Muscle of leg (tissue), 11 donors: ENCODE results near the gene ANKS1A. TPM values are rescaled to one million over a fixed set of nuclear protein-coding genes. Genes with fewer than 3 reads are reported as not detected.

Source experiments
- DNase-seq: peaks from one replicate; pipeline ENCODE4 v3.0.0; 2013
- H3K27ac ChIP-seq: one replicate; pipeline ENCODE4 v1.5.1; 2013; ENCODE audit warnings: mild to moderate bottlenecking, low read length, control low read depth
- H3K27me3 ChIP-seq: one replicate; pipeline ENCODE4 v1.6.1; 2013; ENCODE audit warnings: low read length; ENCODE audit not compliant: control insufficient read depth, insufficient read depth
- H3K36me3 ChIP-seq: one replicate; pipeline ENCODE4 v1.6.1; 2013; ENCODE audit warnings: low read length; ENCODE audit not compliant: control insufficient read depth, insufficient read depth
- H3K4me1 ChIP-seq: one replicate; pipeline ENCODE4 v1.6.1; 2013; ENCODE audit warnings: low read length; ENCODE audit not compliant: control insufficient read depth, insufficient read depth
- H3K4me3 ChIP-seq: one replicate; pipeline ENCODE4 v1.5.1; 2013; ENCODE audit warnings: low read length, control low read depth
- H3K9me3 ChIP-seq: replicated peaks from 2 replicates; pipeline ENCODE4 v1.6.1; 2013; ENCODE audit warnings: low read depth, low read length; ENCODE audit not compliant: control insufficient read depth
- WGBS: methylation state at CpG from one replicate; pipeline ENCODE4 v1.1.5; 2013; ENCODE audit warnings: missing lambda C conversion rate; ENCODE audit not compliant: insufficient coverage; 5-methylcytosine and 5-hydroxymethylcytosine counted together
- polyA plus RNA-seq, 8 donors: library from polyadenylated mRNA; unstranded; fragments of 120-200 nt; gene quantifications; one replicate each; pipeline versions ENCODE4 v1.2.1 to v1.2.3, GENCODE V29; 2013; ENCODE audit warnings: inconsistent platforms in 1 of 8, low replicate concordance in 1 of 8; ENCODE audit not compliant: insufficient read length in 8 of 8, insufficient read depth in 1 of 8
- total RNA-seq: library from RNA; stranded (reverse); fragments of 120-200 nt; gene quantifications from one replicate; pipeline ENCODE4 v1.2.4, GENCODE V29; 2013

The ANKS1A gene
- total and polyA plus RNA-seq, 9 donors: 22.7 to 56.0 (median 39.8) TPM

GRCh38 chr6:34970488-34970887, 81.4 kb downstream of the ANKS1A start:
- WGBS: 100% methylated on average over 1 of the region's 3 CpGs
- Histone ChIP-seq H3K27ac (no peak overlapping the region), H3K9me3 (peaks cover 3% of the 10 kb centered on the region), H3K36me3 (peaks cover 9% of the 10 kb centered on the region), H3K27me3 (no peaks in the 10 kb centered on the region), H3K4me3 (no peak overlapping the region), H3K4me1 (no peaks in the 10 kb centered on the region)
- no peak for DNase-seq

DNA sequence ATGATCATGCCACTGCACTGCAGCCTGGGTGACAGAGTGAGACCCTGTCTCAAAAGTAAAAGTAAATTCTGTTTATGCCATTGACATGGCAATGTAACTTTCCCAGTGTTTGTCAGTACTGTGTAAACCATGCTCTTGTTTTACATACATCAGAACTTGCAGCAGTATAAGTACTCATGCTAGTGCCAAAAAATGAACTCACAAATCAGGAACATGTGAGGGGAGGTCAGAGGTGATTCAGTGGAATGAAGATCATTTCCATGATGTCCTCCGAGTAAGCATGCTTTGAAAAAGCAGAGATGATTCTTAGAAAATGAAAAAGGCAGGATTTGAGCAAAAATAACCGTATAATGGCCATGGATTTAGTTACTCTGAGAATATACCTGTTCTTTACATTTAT, 81.9 kb downstream of the ANKS1A start:
- no peaks in the 10 kb centered on the region for H3K9me3 ChIP-seq
- H3K36me3 ChIP-seq: peaks cover 9% of the 10 kb centered on the region
- DNase-seq: peak; percentile 80
- H3K4me1 ChIP-seq: no peaks in the 10 kb centered on the region
- H3K27ac ChIP-seq: no peak overlapping the region
- no peaks in the 10 kb centered on the region for H3K27me3 ChIP-seq
- H3K4me3 ChIP-seq: no peak overlapping the region
- 20% methylated on average over 1 of the region's 2 CpGs for WGBS

GRCh38 chr6:34973547-34974248, 84.6 kb downstream of the ANKS1A start:
- H3K9me3 ChIP-seq: no peaks in the 10 kb centered on the region
- no peaks in the 10 kb centered on the region for H3K27me3 ChIP-seq
- peaks cover 9% of the 10 kb centered on the region for H3K36me3 ChIP-seq
- no peaks in the 10 kb centered on the region for H3K4me1 ChIP-seq
- no peak overlapping the region for H3K4me3 ChIP-seq
- DNase-seq: no peak
- WGBS: no CpG with 5 or more reads among the region's 2 CpGs
- no peak overlapping the region for H3K27ac ChIP-seq

DNA sequence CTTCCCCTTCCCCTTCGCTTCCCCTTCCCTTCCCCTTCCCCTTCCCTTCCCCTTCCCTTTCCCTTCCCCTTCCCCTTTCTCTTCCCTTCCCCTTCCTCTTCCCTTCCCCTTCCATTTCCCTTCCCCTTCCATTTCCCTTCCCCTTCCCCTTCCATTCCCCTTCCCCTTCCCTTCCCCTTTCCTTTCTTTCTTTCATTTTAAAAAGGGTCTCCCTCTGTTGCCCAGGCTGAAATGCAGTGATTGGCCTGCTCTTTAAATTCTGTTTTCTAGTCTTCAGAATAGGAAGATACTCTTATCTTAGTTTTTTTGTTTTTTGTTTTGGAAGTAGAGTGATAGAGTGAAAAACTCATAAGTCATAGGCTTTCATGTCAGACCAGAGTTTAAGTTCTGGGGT, 85.2 kb downstream of the ANKS1A start:
- Histone ChIP-seq H3K9me3 (no peaks in the 10 kb centered on the region), H3K4me3 (no peak overlapping the region), H3K4me1 (no peaks in the 10 kb centered on the region), H3K27ac (no peak overlapping the region), H3K36me3 (peaks cover 9% of the 10 kb centered on the region), H3K27me3 (no peaks in the 10 kb centered on the region)
- DNase-seq: no peak
- WGBS: no CpG with 5 or more reads among the region's 1 CpG

DNA sequence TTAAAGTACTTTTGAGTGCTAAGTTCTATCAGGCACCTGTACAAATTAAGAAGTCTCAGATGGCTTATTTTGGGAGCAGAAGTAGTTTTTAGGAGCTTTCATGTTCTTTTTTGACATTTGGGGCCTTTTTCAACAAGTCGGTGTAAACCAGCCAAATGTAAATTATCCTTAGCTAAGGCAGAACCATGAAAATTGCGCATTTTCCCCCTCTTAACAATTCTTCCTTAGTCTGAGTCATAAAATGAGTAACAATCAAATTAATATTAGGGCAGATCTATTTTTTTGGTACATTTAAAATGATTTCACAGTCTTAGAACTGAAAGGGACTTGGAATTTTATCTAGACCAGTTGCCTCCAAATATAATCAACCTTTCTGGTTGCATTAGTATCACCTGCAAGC, 87.2 kb downstream of the ANKS1A start:
- no peak for DNase-seq
- peaks cover 2% of the 10 kb centered on the region for H3K36me3 ChIP-seq
- no peaks in the 10 kb centered on the region for H3K4me1 ChIP-seq
- no peaks in the 10 kb centered on the region for H3K9me3 ChIP-seq
- no peak overlapping the region for H3K4me3 ChIP-seq
- no peak overlapping the region for H3K27ac ChIP-seq
- no CpG with 5 or more reads among the region's 2 CpGs for WGBS
- no peaks in the 10 kb centered on the region for H3K27me3 ChIP-seq

DNA sequence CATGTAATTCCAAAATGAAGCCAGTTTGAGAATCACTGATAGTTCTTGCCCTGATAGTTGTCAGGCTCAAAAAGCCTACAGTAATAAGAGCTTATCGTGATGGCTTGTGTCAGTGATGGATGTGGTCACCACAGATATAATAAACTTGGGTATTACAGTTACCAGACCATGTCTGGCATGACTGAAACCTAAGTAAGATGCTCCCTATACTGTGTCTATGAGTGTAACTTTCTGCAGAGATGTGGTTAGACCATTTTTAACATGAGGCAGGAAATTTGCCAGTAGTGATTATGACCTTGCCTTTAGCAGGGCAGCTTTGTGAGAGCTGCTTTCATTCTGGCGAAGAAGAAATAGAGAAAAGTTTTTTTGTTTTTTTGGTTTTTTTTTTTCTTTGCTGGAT, 90.2 kb downstream of the ANKS1A start:
- peaks cover 17% of the 10 kb centered on the region for H3K36me3 ChIP-seq
- DNase-seq: no peak
- no peak overlapping the region for H3K27ac ChIP-seq
- no peak overlapping the region for H3K4me3 ChIP-seq
- WGBS: no CpG with 5 or more reads among the region's 2 CpGs
- H3K9me3 ChIP-seq: no peaks in the 10 kb centered on the region
- no peaks in the 10 kb centered on the region for H3K27me3 ChIP-seq
- no peaks in the 10 kb centered on the region for H3K4me1 ChIP-seq

- Histone ChIP-seq H3K4me1 (no peaks in the 10 kb centered on the region), H3K4me3 (no peak overlapping the region), H3K36me3 (peaks cover 19% of the 10 kb centered on the region), H3K9me3 (no peaks in the 10 kb centered on the region), H3K27me3 (no peaks in the 10 kb centered on the region), H3K27ac (no peak overlapping the region)
- no CpG with 5 or more reads among the region's 3 CpGs for WGBS
- DNase-seq: no peak
These were observed 90.9 kb downstream of the ANKS1A start for GRCh38 chr6:34979994-34980393.

- H3K4me3 ChIP-seq: no peak overlapping the region
- H3K36me3 ChIP-seq: peaks cover 31% of the 10 kb centered on the region
- WGBS: 67% methylated on average over 2 of the region's 5 CpGs
- no peak for DNase-seq
- H3K4me1 ChIP-seq: no peaks in the 10 kb centered on the region
- H3K27ac ChIP-seq: no peak overlapping the region
- no peaks in the 10 kb centered on the region for H3K9me3 ChIP-seq
- no peaks in the 10 kb centered on the region for H3K27me3 ChIP-seq
These were observed 92.3 kb downstream of the ANKS1A start for GRCh38 chr6:34981366-34981765.

GRCh38 chr6:34981951-34982350, 92.9 kb downstream of the ANKS1A start:
- H3K4me3 ChIP-seq: no peak overlapping the region
- WGBS: 83% methylated on average over 5 of the region's 7 CpGs
- no peak overlapping the region for H3K27ac ChIP-seq
- DNase-seq: no peak
- H3K27me3 ChIP-seq: no peaks in the 10 kb centered on the region
- peaks cover 1% of the 10 kb centered on the region for H3K4me1 ChIP-seq
- no peaks in the 10 kb centered on the region for H3K9me3 ChIP-seq
- peaks cover 34% of the 10 kb centered on the region for H3K36me3 ChIP-seq

GRCh38 chr6:34982424-34982852, 93.4 kb downstream of the ANKS1A start:
- peaks cover 34% of the 10 kb centered on the region for H3K36me3 ChIP-seq
- WGBS: 86% methylated on average over 11 of the region's 11 CpGs
- H3K9me3 ChIP-seq: no peaks in the 10 kb centered on the region

GRCh38 chr6:34984416-34984815, 95.4 kb downstream of the ANKS1A start:
- no peak for DNase-seq
- Histone ChIP-seq H3K36me3 (peaks cover 38% of the 10 kb centered on the region), H3K27ac (no peak overlapping the region), H3K4me3 (no peak overlapping the region), H3K4me1 (peaks cover 2% of the 10 kb centered on the region), H3K9me3 (no peaks in the 10 kb centered on the region), H3K27me3 (no peaks in the 10 kb centered on the region)
- no CpG with 5 or more reads among the region's 2 CpGs for WGBS

More at GRCh38 chr6:34982424-34982852, 93.4 kb downstream of the ANKS1A start:
- H3K4me3 ChIP-seq: no peak overlapping the region
- no peaks in the 10 kb centered on the region for H3K27me3 ChIP-seq
- no peak for DNase-seq
- no peak overlapping the region for H3K27ac ChIP-seq
- peaks cover 2% of the 10 kb centered on the region for H3K4me1 ChIP-seq
